ENCODE measurements around the gene NRN1.

NRN1 gene

DNA sequence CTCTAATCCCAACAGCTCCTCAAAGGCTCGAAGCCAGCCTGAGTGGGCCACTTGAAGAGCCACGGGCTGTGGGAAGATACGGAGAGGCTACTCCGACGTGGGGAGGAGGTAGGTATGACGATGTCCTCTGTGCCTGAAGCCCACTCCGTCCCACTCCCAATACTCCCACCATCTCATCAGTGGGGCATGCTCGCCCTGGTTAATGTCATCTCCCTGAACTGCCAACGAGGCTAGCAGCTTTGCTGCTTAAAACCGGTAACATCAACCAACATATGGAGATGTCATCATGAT lies 11.1 kb downstream of the NRN1 start:
- Histone ChIP-seq H3K9me3 (ENCODE audit: severe bottlenecking) (no peaks in the 10 kb centered on the region), H3K27ac (ENCODE audit: poor library complexity, severe bottlenecking) (no peak overlapping the region), H3K36me3 (ENCODE audit: low read depth) (no peaks in the 10 kb centered on the region), H3K27me3 (ENCODE audit: insufficient read depth, poor library complexity, severe bottlenecking) (peaks cover 86% of the 10 kb centered on the region), H3K4me3 (ENCODE audit: severe bottlenecking) (no peak overlapping the region), H3K4me1 (ENCODE audit: insufficient read depth, poor library complexity, severe bottlenecking) (no peaks in the 10 kb centered on the region)
- no peak for TF ChIP-seq CTCF (IDR thresholded peaks at IDR 0.05; ENCODE audit: poor library complexity, severe bottlenecking)
- ATAC-seq (ENCODE audit: low read depth) (no peak), DNase-seq (ENCODE audit: low spot score) (no peak)

- TF ChIP-seq CTCF (IDR thresholded peaks at IDR 0.05; ENCODE audit: poor library complexity, severe bottlenecking), result no peak
- Histone ChIP-seq H3K27ac (ENCODE audit: poor library complexity, severe bottlenecking) (no peak overlapping the region), H3K27me3 (ENCODE audit: insufficient read depth, poor library complexity, severe bottlenecking) (peaks cover 83% of the 10 kb centered on the region), H3K9me3 (ENCODE audit: severe bottlenecking) (no peaks in the 10 kb centered on the region), H3K4me1 (ENCODE audit: insufficient read depth, poor library complexity, severe bottlenecking) (no peaks in the 10 kb centered on the region), H3K4me3 (ENCODE audit: severe bottlenecking) (no peak overlapping the region), H3K36me3 (ENCODE audit: low read depth) (no peaks in the 10 kb centered on the region)
- ATAC-seq (ENCODE audit: low read depth) (no peak), DNase-seq (ENCODE audit: low spot score) (no peak)
These were observed 11.6 kb downstream of the NRN1 start for GRCh38 chr6:5994999-5995657.

DNA sequence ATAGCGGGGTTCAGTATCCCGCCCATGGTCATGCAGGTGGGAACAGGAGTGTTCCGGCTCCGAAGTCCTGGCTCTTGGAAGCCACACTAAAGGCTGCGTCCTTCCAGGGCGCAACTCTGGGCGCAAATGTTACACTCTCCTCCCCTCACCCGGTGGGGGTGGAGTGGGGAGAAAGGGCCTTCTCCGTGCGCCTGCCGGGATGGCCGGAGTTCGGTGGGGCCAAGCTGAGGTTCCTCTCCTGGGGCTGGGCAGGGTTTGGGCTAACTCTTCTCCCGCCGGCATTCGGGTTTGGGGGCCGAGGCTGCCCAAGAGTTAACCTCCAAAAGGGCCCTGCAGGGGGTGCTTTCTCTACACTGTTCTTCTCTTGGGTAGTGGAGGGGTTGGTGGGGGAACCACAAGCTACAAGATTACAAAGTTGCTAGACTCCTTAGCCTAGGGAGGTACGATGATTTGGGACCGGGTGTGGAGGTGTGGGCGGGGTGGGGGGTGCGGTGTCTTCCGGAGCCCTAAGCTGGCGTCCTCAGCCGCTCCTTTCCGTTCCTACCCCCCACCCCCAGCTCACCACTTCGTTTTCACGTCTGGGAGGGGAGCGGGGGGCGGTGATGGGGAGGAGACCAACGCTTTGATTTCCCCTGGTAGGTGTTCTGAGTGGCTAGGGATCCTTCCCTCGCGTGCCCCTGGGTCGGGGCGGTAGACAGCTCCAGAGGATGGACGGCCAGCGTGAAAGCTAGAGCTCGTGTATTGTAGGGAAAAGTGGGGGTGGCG lies 12.3 kb downstream of the NRN1 start:
- DNase-seq (ENCODE audit: low spot score), result no peak
- TF ChIP-seq CTCF (IDR thresholded peaks at IDR 0.05; ENCODE audit: poor library complexity, severe bottlenecking), result no peak
- peaks cover 82% of the 10 kb centered on the region for H3K27me3 ChIP-seq (ENCODE audit: insufficient read depth, poor library complexity, severe bottlenecking)
- no peak overlapping the region for H3K4me3 ChIP-seq (ENCODE audit: severe bottlenecking)
- no peak overlapping the region for H3K27ac ChIP-seq (ENCODE audit: poor library complexity, severe bottlenecking)
- H3K4me1 ChIP-seq (ENCODE audit: insufficient read depth, poor library complexity, severe bottlenecking), result no peaks in the 10 kb centered on the region
- no peak for ATAC-seq (ENCODE audit: low read depth)
- no peaks in the 10 kb centered on the region for H3K36me3 ChIP-seq (ENCODE audit: low read depth)
- no peaks in the 10 kb centered on the region for H3K9me3 ChIP-seq (ENCODE audit: severe bottlenecking)

- TF ChIP-seq CTCF (IDR thresholded peaks at IDR 0.05; ENCODE audit: poor library complexity, severe bottlenecking), result no peak
- H3K27ac ChIP-seq (ENCODE audit: poor library complexity, severe bottlenecking), result no peak overlapping the region
- H3K36me3 ChIP-seq (ENCODE audit: low read depth), result no peaks in the 10 kb centered on the region
- H3K9me3 ChIP-seq (ENCODE audit: severe bottlenecking), result no peaks in the 10 kb centered on the region
- H3K27me3 ChIP-seq (ENCODE audit: insufficient read depth, poor library complexity, severe bottlenecking), result peaks cover 68% of the 10 kb centered on the region
- ATAC-seq (ENCODE audit: low read depth) (no peak), DNase-seq (ENCODE audit: low spot score) (no peak)
- H3K4me1 ChIP-seq (ENCODE audit: insufficient read depth, poor library complexity, severe bottlenecking), result no peaks in the 10 kb centered on the region
- H3K4me3 ChIP-seq (ENCODE audit: severe bottlenecking), result no peak overlapping the region
These were observed 14.0 kb downstream of the NRN1 start for GRCh38 chr6:5992551-5993225.

Measured in RWPE2 (cell line).